Activated CD8-positive, alpha-beta memory T cell treated with anti-CD3 and anti-CD28 coated beads, Interleukin-2, amount 50 U/mL, for 48 hours (primary cell): ENCODE data around the gene OR6M1.

Source experiments
- DNase-seq: peaks from one replicate; pipeline ENCODE4 v3.0.0-alpha.2; 2020

OR6M1 gene

GRCh38 chr11:123806249-123806648 is at the start of gene OR6M1:
Gene OR6M1 (minus strand): TSS chr11:123806349. CDS start chr11:123806349, 0 bp downstream.
- DNase-seq: no peak

GRCh38 chr11:123853038-123853437 is 46.9 kb upstream of the OR6M1 start:
- no peak for DNase-seq

GRCh38 chr11:123852321-123852720 is 46.2 kb upstream of the OR6M1 start:
- no peak for DNase-seq

- no peak for DNase-seq
Measured at GRCh38 chr11:123851110-123851509, 45.0 kb upstream of the OR6M1 start.

GRCh38 chr11:123841174-123841573 is 35.0 kb upstream of the OR6M1 start:
- DNase-seq: no peak

GRCh38 chr11:123839131-123839530 is 33.0 kb upstream of the OR6M1 start:
- no peak for DNase-seq

- no peak for DNase-seq
Measured at GRCh38 chr11:123838659-123839058, 32.5 kb upstream of the OR6M1 start.

- DNase-seq: no peak
Measured at GRCh38 chr11:123838199-123838598, 32.0 kb upstream of the OR6M1 start.

- no peak for DNase-seq
Measured at GRCh38 chr11:123833095-123833494, 26.9 kb upstream of the OR6M1 start.

GRCh38 chr11:123829745-123830144 is 23.6 kb upstream of the OR6M1 start:
- no peak for DNase-seq

GRCh38 chr11:123822599-123822998 is 16.4 kb upstream of the OR6M1 start:
- DNase-seq: no peak

- no peak for DNase-seq
Measured at GRCh38 chr11:123822032-123822431, 15.9 kb upstream of the OR6M1 start.

- DNase-seq: no peak
Measured at GRCh38 chr11:123815122-123815521, 9.0 kb upstream of the OR6M1 start.

- no peak for DNase-seq
Measured at GRCh38 chr11:123801765-123802164, 4.4 kb downstream of the OR6M1 start.

GRCh38 chr11:123800036-123800435 is 6.1 kb downstream of the OR6M1 start:
- no peak for DNase-seq

GRCh38 chr11:123799438-123799837 is 6.7 kb downstream of the OR6M1 start:
- no peak for DNase-seq

- no peak for DNase-seq
Measured at GRCh38 chr11:123798513-123799252, 7.5 kb downstream of the OR6M1 start.

GRCh38 chr11:123798079-123798478 is 8.1 kb downstream of the OR6M1 start:
- DNase-seq: no peak

GRCh38 chr11:123797541-123797940 is 8.6 kb downstream of the OR6M1 start:
- no peak for DNase-seq

GRCh38 chr11:123797114-123797513 is 9.0 kb downstream of the OR6M1 start:
- no peak for DNase-seq

- DNase-seq: no peak
Measured at GRCh38 chr11:123796226-123796625, 9.9 kb downstream of the OR6M1 start.

- no peak for DNase-seq
Measured at GRCh38 chr11:123783536-123783935, 22.6 kb downstream of the OR6M1 start.

- DNase-seq: no peak
Measured at GRCh38 chr11:123778511-123778910, 27.6 kb downstream of the OR6M1 start.

- no peak for DNase-seq
Measured at GRCh38 chr11:123775715-123776549, 30.2 kb downstream of the OR6M1 start.
